T-helper 17 cell (primary cell): ENCODE data around the gene VSNL1. TPM values are rescaled to one million over a fixed set of nuclear protein-coding genes. Genes with fewer than 3 reads are reported as not detected.

Source experiments
- ATAC-seq: fragments of 150-1000 bp; cut with Tn5 transposase; 2 replicates; pipeline ENCODE4 v1.10.0; 2021; ENCODE audit warnings: mild to moderate bottlenecking, moderate library complexity
- DNase-seq, 3 donors: peaks; one replicate each; pipeline versions ENCODE4 v3.0.0 to v3.0.0-alpha.2; 2020 to 2021
- H3K9me3 ChIP-seq: one replicate; pipeline ENCODE4 v1.7.0; 2013; ENCODE audit warnings: low read length, mild to moderate bottlenecking; ENCODE audit not compliant: control insufficient read depth, poor library complexity, severe bottlenecking
- H3K27ac Mint-ChIP-seq: one replicate; pipeline ENCODE4 v1.8.0; 2022; ENCODE audit warnings: mild to moderate bottlenecking, moderate library complexity, mixed read lengths
- H3K27me3 Mint-ChIP-seq: one replicate; pipeline ENCODE4 v1.8.0; 2022; ENCODE audit warnings: mixed read lengths
- H3K36me3 Mint-ChIP-seq: one replicate; pipeline ENCODE4 v1.8.0; 2022; ENCODE audit warnings: low read depth, mixed read lengths
- H3K4me1 Mint-ChIP-seq: one replicate; pipeline ENCODE4 v1.8.0; 2022; ENCODE audit warnings: mild to moderate bottlenecking, mixed read lengths
- H3K4me3 Mint-ChIP-seq: one replicate; pipeline ENCODE4 v1.8.0; 2022; ENCODE audit warnings: mild to moderate bottlenecking, moderate library complexity, mixed read lengths
- total RNA-seq, 4 donors: library from RNA in 2 of 4; stranded (reverse) in 2 of 4; gene quantifications; one replicate each; pipeline ENCODE4 v1.2.3 and lab custom pipeline; 2022 to 2026

VSNL1 gene
- total RNA-seq (not detected), total RNA-seq (lab: John Stamatoyannopoulos, UW) (0 reads per million in 2 donors)

- no peak within 1 kb of the TSS for H3K4me3 Mint-ChIP-seq
Measured at GRCh38 chr2:17540093-17540812, at the start of gene VSNL1. Gene VSNL1 (plus strand): TSS chr2:17540696. CDS start chr2:17592075, 51,379 bp downstream.

GRCh38 chr2:17495590-17495989 is 44.9 kb upstream of the VSNL1 start:
- H3K4me1 Mint-ChIP-seq = no peaks in the 10 kb centered on the region
- H3K27me3 Mint-ChIP-seq = no peaks in the 10 kb centered on the region
- no peak for ATAC-seq

More at GRCh38 chr2:17540093-17540812, at the start of gene VSNL1:
- Mint-ChIP-seq H3K4me1 (peaks cover 3% of the 10 kb centered on the region), H3K27ac (no peak within 1 kb of the TSS), H3K36me3 (peaks cover 3% of the 10 kb centered on the region), H3K27me3 (peaks cover 59% of the 10 kb centered on the region)
- ATAC-seq (no peak), DNase-seq (no peak)
- H3K9me3 ChIP-seq = no peaks in the 10 kb centered on the region

GRCh38 chr2:17497718-17498117 is 42.8 kb upstream of the VSNL1 start:
- DNase-seq (no peak), ATAC-seq (no peak)
- Mint-ChIP-seq H3K4me1 (no peaks in the 10 kb centered on the region), H3K27ac (no peak overlapping the region), H3K36me3 (no peaks in the 10 kb centered on the region), H3K27me3 (no peaks in the 10 kb centered on the region), H3K4me3 (no peak overlapping the region)
- H3K9me3 ChIP-seq = no peaks in the 10 kb centered on the region

More at GRCh38 chr2:17495590-17495989, 44.9 kb upstream of the VSNL1 start:
- DNase-seq = no peak
- no peaks in the 10 kb centered on the region for H3K36me3 Mint-ChIP-seq
- no peak overlapping the region for H3K4me3 Mint-ChIP-seq
- H3K27ac Mint-ChIP-seq = no peak overlapping the region
- no peaks in the 10 kb centered on the region for H3K9me3 ChIP-seq

GRCh38 chr2:17506736-17507616 is 33.5 kb upstream of the VSNL1 start:
- DNase-seq (no peak), ATAC-seq (no peak)
- Mint-ChIP-seq H3K27me3 (no peaks in the 10 kb centered on the region), H3K4me3 (no peak overlapping the region), H3K36me3 (no peaks in the 10 kb centered on the region), H3K27ac (no peak overlapping the region), H3K4me1 (no peaks in the 10 kb centered on the region)
- H3K9me3 ChIP-seq = no peaks in the 10 kb centered on the region

GRCh38 chr2:17515652-17516051 is 24.8 kb upstream of the VSNL1 start:
- Mint-ChIP-seq H3K27me3 (peaks cover 9% of the 10 kb centered on the region), H3K27ac (no peak overlapping the region), H3K4me1 (no peaks in the 10 kb centered on the region), H3K4me3 (no peak overlapping the region), H3K36me3 (no peaks in the 10 kb centered on the region)
- H3K9me3 ChIP-seq = no peaks in the 10 kb centered on the region
- DNase-seq = no peak
- ATAC-seq = no peak

GRCh38 chr2:17517481-17518211 is 22.9 kb upstream of the VSNL1 start:
- peaks cover 9% of the 10 kb centered on the region for H3K27me3 Mint-ChIP-seq
- ATAC-seq (no peak), DNase-seq (no peak)
- H3K36me3 Mint-ChIP-seq = no peaks in the 10 kb centered on the region
- no peaks in the 10 kb centered on the region for H3K9me3 ChIP-seq
- no peak overlapping the region for H3K4me3 Mint-ChIP-seq
- H3K27ac Mint-ChIP-seq = no peak overlapping the region
- no peaks in the 10 kb centered on the region for H3K4me1 Mint-ChIP-seq

- DNase-seq = no peak
Measured at GRCh38 chr2:17518212-17519154, 22.0 kb upstream of the VSNL1 start, which contains the start of gene RAD51AP2. Gene RAD51AP2 (minus strand): TSS chr2:17518440. CDS start chr2:17518415, 25 bp downstream.

GRCh38 chr2:17519486-17519885 is 21.0 kb upstream of the VSNL1 start:
- no peak overlapping the region for H3K4me3 Mint-ChIP-seq
- DNase-seq (no peak), ATAC-seq (no peak)
- peaks cover 9% of the 10 kb centered on the region for H3K27me3 Mint-ChIP-seq
- H3K4me1 Mint-ChIP-seq = no peaks in the 10 kb centered on the region
- no peaks in the 10 kb centered on the region for H3K36me3 Mint-ChIP-seq
- H3K9me3 ChIP-seq = no peaks in the 10 kb centered on the region
- H3K27ac Mint-ChIP-seq = no peak overlapping the region

More at GRCh38 chr2:17518212-17519154, 22.0 kb upstream of the VSNL1 start, which contains the start of gene RAD51AP2:
- H3K27ac Mint-ChIP-seq = no peak within 1 kb of the TSS
- H3K4me1 Mint-ChIP-seq = no peaks in the 10 kb centered on the region
- peak; percentile 27 for ATAC-seq
- H3K9me3 ChIP-seq = no peaks in the 10 kb centered on the region
- H3K4me3 Mint-ChIP-seq = no peak within 1 kb of the TSS
- no peaks in the 10 kb centered on the region for H3K36me3 Mint-ChIP-seq
- H3K27me3 Mint-ChIP-seq = peaks cover 9% of the 10 kb centered on the region

- Mint-ChIP-seq H3K4me1 (no peaks in the 10 kb centered on the region), H3K27me3 (peaks cover 16% of the 10 kb centered on the region), H3K36me3 (no peaks in the 10 kb centered on the region), H3K27ac (no peak overlapping the region), H3K4me3 (no peak overlapping the region)
- H3K9me3 ChIP-seq = no peaks in the 10 kb centered on the region
- ATAC-seq (no peak), DNase-seq (no peak)
Measured at GRCh38 chr2:17520761-17521160, 19.7 kb upstream of the VSNL1 start.

GRCh38 chr2:17521621-17522020 is 18.9 kb upstream of the VSNL1 start:
- Mint-ChIP-seq H3K36me3 (no peaks in the 10 kb centered on the region), H3K27me3 (peaks cover 20% of the 10 kb centered on the region), H3K27ac (no peak overlapping the region), H3K4me3 (no peak overlapping the region), H3K4me1 (no peaks in the 10 kb centered on the region)
- ATAC-seq = no peak
- no peaks in the 10 kb centered on the region for H3K9me3 ChIP-seq
- no peak for DNase-seq

- Mint-ChIP-seq H3K36me3 (no peaks in the 10 kb centered on the region), H3K4me3 (no peak overlapping the region), H3K27me3 (peaks cover 25% of the 10 kb centered on the region), H3K27ac (no peak overlapping the region), H3K4me1 (no peaks in the 10 kb centered on the region)
- no peak for ATAC-seq
- no peak for DNase-seq
- H3K9me3 ChIP-seq = no peaks in the 10 kb centered on the region
Measured at GRCh38 chr2:17522303-17522702, 18.2 kb upstream of the VSNL1 start.

GRCh38 chr2:17529771-17530170 is 10.7 kb upstream of the VSNL1 start:
- no peaks in the 10 kb centered on the region for H3K36me3 Mint-ChIP-seq

More at GRCh38 chr2:17529771-17530170, 10.7 kb upstream of the VSNL1 start:
- H3K9me3 ChIP-seq = no peaks in the 10 kb centered on the region
- Mint-ChIP-seq H3K27ac (no peak overlapping the region), H3K27me3 (peaks cover 13% of the 10 kb centered on the region), H3K4me3 (no peak overlapping the region), H3K4me1 (no peaks in the 10 kb centered on the region)
- DNase-seq (no peak), ATAC-seq (no peak)
